C4-2B (cell line): ENCODE results near the gene MAGI2.

Experiments
- H3K27ac ChIP-seq: fragments of 450-650 bp; 2 replicates; pipeline ENCODE4 v1.5.1; 2017
- CTCF ChIP-seq: fragments of 450-650 bp; conservative IDR thresholded peaks from 2 replicates; pipeline ENCODE4 v1.5.1; 2017; ENCODE audit warnings: mild to moderate bottlenecking
- ZFX ChIP-seq: fragments of 450-650 bp; IDR thresholded peaks from 2 replicates; pipeline ENCODE4 v1.6.1; 2017

MAGI2 gene

GRCh38 chr7:78709658-78710057 lies 743.8 kb downstream of the MAGI2 start:
- no peak for TF ChIP-seq CTCF
- no peak for TF ChIP-seq ZFX
- no peak overlapping the region for H3K27ac ChIP-seq

GRCh38 chr7:78704504-78704903 lies 749.0 kb downstream of the MAGI2 start:
- no peak for TF ChIP-seq CTCF
- no peak for TF ChIP-seq ZFX
- H3K27ac ChIP-seq: no peak overlapping the region

GRCh38 chr7:78703391-78703790 lies 750.1 kb downstream of the MAGI2 start:
- H3K27ac ChIP-seq: no peak overlapping the region
- no peak for TF ChIP-seq CTCF
- TF ChIP-seq ZFX: no peak

- no peak for TF ChIP-seq CTCF
- TF ChIP-seq ZFX: no peak
- no peak overlapping the region for H3K27ac ChIP-seq
These were observed 750.7 kb downstream of the MAGI2 start for GRCh38 chr7:78702770-78703169.

GRCh38 chr7:78695826-78696225 lies 757.6 kb downstream of the MAGI2 start:
- no peak overlapping the region for H3K27ac ChIP-seq
- TF ChIP-seq ZFX (no peak), CTCF (no peak)

GRCh38 chr7:78691584-78691983 lies 761.9 kb downstream of the MAGI2 start:
- H3K27ac ChIP-seq: no peak overlapping the region
- TF ChIP-seq ZFX: no peak
- TF ChIP-seq CTCF: no peak

GRCh38 chr7:78690174-78690573 lies 763.3 kb downstream of the MAGI2 start:
- TF ChIP-seq ZFX: no peak
- no peak for TF ChIP-seq CTCF

More at GRCh38 chr7:78690174-78690573, 763.3 kb downstream of the MAGI2 start:
- no peak overlapping the region for H3K27ac ChIP-seq
